ENCODE results near the gene LHX6.

Gene LHX6

GRCh38 chr9:122228568-122229484, at the start of gene LHX6:
Gene LHX6, minus strand, starts transcription at chr9:122228957. Its CDS starts 217 bp downstream, at chr9:122228740.
- DNase-seq (ENCODE audit: low read depth) = no peak

GRCh38 chr9:122277285-122277897, 48.6 kb upstream of the LHX6 start:
- DNase-seq (ENCODE audit: low read depth) = no peak

GRCh38 chr9:122276096-122276495, 47.3 kb upstream of the LHX6 start:
- DNase-seq (ENCODE audit: low read depth) = no peak

- no peak for DNase-seq (ENCODE audit: low read depth)
Observed at GRCh38 chr9:122274055-122274454, 45.3 kb upstream of the LHX6 start.

GRCh38 chr9:122268041-122268814, 39.5 kb upstream of the LHX6 start:
- DNase-seq (ENCODE audit: low read depth) = no peak

GRCh38 chr9:122265149-122265915, 36.6 kb upstream of the LHX6 start:
- DNase-seq (ENCODE audit: low read depth) = no peak

GRCh38 chr9:122264360-122265148, 35.8 kb upstream of the LHX6 start, which contains the start of the genes MRRF and RBM18:
Gene MRRF, plus strand, starts transcription at chr9:122264882. Its CDS starts 6,010 bp downstream, at chr9:122270892.
Gene RBM18, minus strand, starts transcription at chr9:122264840. Its CDS starts 3,348 bp downstream, at chr9:122261492.
- peak; percentile 85 for DNase-seq (ENCODE audit: low read depth)

GRCh38 chr9:122263699-122264349, 35.1 kb upstream of the LHX6 start:
- no peak for DNase-seq (ENCODE audit: low read depth)

- no peak for DNase-seq (ENCODE audit: low read depth)
Observed at GRCh38 chr9:122262073-122262472, 33.3 kb upstream of the LHX6 start.

GRCh38 chr9:122261469-122261881, 32.7 kb upstream of the LHX6 start:
- no peak for DNase-seq (ENCODE audit: low read depth)

- no peak for DNase-seq (ENCODE audit: low read depth)
Observed at GRCh38 chr9:122258886-122259415, 30.2 kb upstream of the LHX6 start.

GRCh38 chr9:122256206-122256605, 27.4 kb upstream of the LHX6 start:
- DNase-seq (ENCODE audit: low read depth) = no peak

GRCh38 chr9:122254761-122255160, 26.0 kb upstream of the LHX6 start:
- DNase-seq (ENCODE audit: low read depth) = no peak

GRCh38 chr9:122252796-122253195, 24.0 kb upstream of the LHX6 start:
- no peak for DNase-seq (ENCODE audit: low read depth)

GRCh38 chr9:122251351-122251750, 22.6 kb upstream of the LHX6 start:
- DNase-seq (ENCODE audit: low read depth) = no peak

GRCh38 chr9:122248448-122248865, 19.7 kb upstream of the LHX6 start:
- DNase-seq (ENCODE audit: low read depth) = no peak

- DNase-seq (ENCODE audit: low read depth) = no peak
Observed at GRCh38 chr9:122246666-122247065, 17.9 kb upstream of the LHX6 start.

GRCh38 chr9:122244349-122244748, 15.6 kb upstream of the LHX6 start:
- DNase-seq (ENCODE audit: low read depth) = no peak

- no peak for DNase-seq (ENCODE audit: low read depth)
Observed at GRCh38 chr9:122239722-122240121, 11.0 kb upstream of the LHX6 start.

GRCh38 chr9:122236681-122237080, 7.9 kb upstream of the LHX6 start:
- DNase-seq (ENCODE audit: low read depth) = no peak

Data from stimulated activated CD8-positive, alpha-beta memory T cell treated with anti-CD3 and anti-CD28 coated beads, Interleukin-12 subunit alpha, Interleukin-12 subunit beta, amount 100 ng/mL, for 4 hours (primary cell).